Prostate gland (tissue), 2 donors: ENCODE measurements around the gene CD82. TPM values are rescaled to one million over a fixed set of nuclear protein-coding genes. Genes with fewer than 3 reads are reported as not detected.

Experiments used
- DNase-seq: peaks from one replicate; pipeline ENCODE4 v3.0.0-alpha.2; 2019; ENCODE audit warnings: low spot score
- H3K27ac ChIP-seq, 2 donors: fragments of 200-600 bp; sonication (generic); 2 replicates each; pipeline ENCODE4 v1.5.1; 2017 to 2019
- H3K27me3 ChIP-seq: fragments of 200-600 bp; sonication (generic); replicated peaks from 2 replicates; pipeline ENCODE4 v1.5.1; 2019; ENCODE audit not compliant: insufficient read depth
- H3K36me3 ChIP-seq, 2 donors: fragments of 200-600 bp; sonication (generic); 1 replicate in 1 of 2; 2 replicates in 1 of 2; pipeline versions ENCODE4 v1.5.1 to v1.8.1; 2017 to 2019
- H3K4me1 ChIP-seq: fragments of 200-600 bp; sonication (generic); replicated peaks from 2 replicates; pipeline ENCODE4 v1.5.1; 2019
- H3K4me3 ChIP-seq, 2 donors: fragments of 200-600 bp; sonication (generic); 2 replicates each; pipeline ENCODE4 v1.5.1; 2017 to 2019
- H3K9me3 ChIP-seq: fragments of 200-600 bp; sonication (generic); 2 replicates; pipeline ENCODE4 v1.5.1; 2017
- CTCF ChIP-seq, 4 experiments: fragments of 200-600 bp in 2 of 4; fragments of 450-650 bp in 2 of 4; sonication (generic) in 2 of 4; IDR thresholded peaks; 1 replicate in 3 of 4; 2 replicates in 1 of 4; pipeline ENCODE4 v1.5.1; 2016 to 2019; ENCODE audit warnings: antibody characterized with exemption in 4 of 4, mild to moderate bottlenecking in 2 of 4, moderate library complexity in 2 of 4
- POLR2A ChIP-seq: fragments of 450-650 bp; IDR thresholded peaks from one replicate; pipeline ENCODE4 v1.6.1; 2016; ENCODE audit warnings: antibody characterized with exemption, mild to moderate bottlenecking
- POLR2AphosphoS5 ChIP-seq: sonication (generic); formaldehyde crosslinking; IDR thresholded peaks from one replicate; pipeline ENCODE4 v1.6.1; 2017; ENCODE audit warnings: antibody characterized with exemption
- WGBS: methylation state at CpG from one replicate; pipeline ENCODE4 v1.1.5; 2018; 5-methylcytosine and 5-hydroxymethylcytosine counted together
- intact Hi-C: fragments of 100-400 bp; cut with DNase I; formaldehyde crosslinking; loops from one replicate; pipeline ENCODE4 v1.14.2; 2022
- total RNA-seq, 2 donors: library from RNA; depleted of rRNA; stranded (reverse); fragments of >200 nt; gene quantifications; one replicate each; pipeline ENCODE4 v1.1.0, GENCODE V29; 2016

The CD82 gene
- total RNA-seq, 2 donors from 2014 or later = 35.1 to 54.6 TPM

GRCh38 chr11:44624761-44625221 lies 59.3 kb downstream of the CD82 start:
- 94% methylated on average over 4 of the region's 4 CpGs for WGBS
- H3K4me3 ChIP-seq = no peak overlapping the region
- no peak for TF ChIP-seq POLR2A
- no peak for TF ChIP-seq CTCF (IDR thresholded peaks at IDR 0.05)
- TF ChIP-seq POLR2AphosphoS5 = no peak
- H3K36me3 ChIP-seq = no peaks in the 10 kb centered on the region
- H3K9me3 ChIP-seq = no peaks in the 10 kb centered on the region
- intact Hi-C loops = loop anchor here (5.0 kb wide), 3 partner anchors 103 to 483 kb away; partner anchors contain the start of gene TSPAN18
- no peak overlapping the region for H3K27ac ChIP-seq
- H3K27me3 ChIP-seq = no peaks in the 10 kb centered on the region
- DNase-seq = peak; percentile 1
- no peaks in the 10 kb centered on the region for H3K4me1 ChIP-seq

GRCh38 chr11:44625759-44626523 lies 60.5 kb downstream of the CD82 start:
- no peaks in the 10 kb centered on the region for H3K4me1 ChIP-seq
- 87% methylated on average over 7 of the region's 7 CpGs for WGBS
- peak; percentile 2 for DNase-seq
- no peak overlapping the region for H3K4me3 ChIP-seq
- intact Hi-C loops = loop anchor here (5.0 kb wide), 1 partner anchor 266 kb away; no protein-coding TSS in a partner anchor
- no peak for TF ChIP-seq POLR2A
- TF ChIP-seq CTCF (IDR thresholded peaks at IDR 0.05) = no peak
- no peak for TF ChIP-seq POLR2AphosphoS5
- H3K36me3 ChIP-seq = no peaks in the 10 kb centered on the region
- H3K27me3 ChIP-seq = no peaks in the 10 kb centered on the region
- no peak overlapping the region for H3K27ac ChIP-seq
- H3K9me3 ChIP-seq = no peaks in the 10 kb centered on the region

- H3K4me3 ChIP-seq = no peak overlapping the region
- no peaks in the 10 kb centered on the region for H3K36me3 ChIP-seq
- intact Hi-C loops = loop anchor here (5.0 kb wide), 1 partner anchor 266 kb away; no protein-coding TSS in a partner anchor
- H3K27me3 ChIP-seq = no peaks in the 10 kb centered on the region
- peak; percentile 2 for DNase-seq
- H3K9me3 ChIP-seq = no peaks in the 10 kb centered on the region
- 100% methylated on average over 2 of the region's 2 CpGs for WGBS
- H3K27ac ChIP-seq = no peak overlapping the region
- TF ChIP-seq POLR2AphosphoS5 = no peak
- TF ChIP-seq POLR2A = no peak
- TF ChIP-seq CTCF (IDR thresholded peaks at IDR 0.05) = no peak
- H3K4me1 ChIP-seq = no peaks in the 10 kb centered on the region
These were observed 61.2 kb downstream of the CD82 start for GRCh38 chr11:44626645-44627044.

- no peaks in the 10 kb centered on the region for H3K27me3 ChIP-seq
- no peaks in the 10 kb centered on the region for H3K9me3 ChIP-seq
- TF ChIP-seq CTCF (IDR thresholded peaks at IDR 0.05) = no peak
- no peak for TF ChIP-seq POLR2AphosphoS5
- TF ChIP-seq POLR2A = no peak
- no peak overlapping the region for H3K4me3 ChIP-seq
- intact Hi-C loops = loop anchor here (5.0 kb wide), 1 partner anchor 265 kb away; no protein-coding TSS in a partner anchor
- H3K36me3 ChIP-seq = no peaks in the 10 kb centered on the region
- no peak for DNase-seq
- no peak overlapping the region for H3K27ac ChIP-seq
- H3K4me1 ChIP-seq = no peaks in the 10 kb centered on the region
- 25% methylated on average over 4 of the region's 4 CpGs for WGBS
These were observed 61.8 kb downstream of the CD82 start for GRCh38 chr11:44627165-44627789.
